HG03175 (cell line): Measurements from ENCODE around the gene CGB1.
"Not testable (repeated sequence)": the region's sequence is repeated elsewhere in the genome, so short reads cannot be mapped to it uniquely, and the experiment has no call there.

Experiments used
- ATAC-seq: cut with Tn5 transposase; IDR thresholded peaks from one replicate; pipeline ENCODE4 v1.9.1; 2021; ENCODE audit warnings: mild to moderate bottlenecking, moderate library complexity; ENCODE audit not compliant: unreplicated experiment

The CGB1 gene

DNA sequence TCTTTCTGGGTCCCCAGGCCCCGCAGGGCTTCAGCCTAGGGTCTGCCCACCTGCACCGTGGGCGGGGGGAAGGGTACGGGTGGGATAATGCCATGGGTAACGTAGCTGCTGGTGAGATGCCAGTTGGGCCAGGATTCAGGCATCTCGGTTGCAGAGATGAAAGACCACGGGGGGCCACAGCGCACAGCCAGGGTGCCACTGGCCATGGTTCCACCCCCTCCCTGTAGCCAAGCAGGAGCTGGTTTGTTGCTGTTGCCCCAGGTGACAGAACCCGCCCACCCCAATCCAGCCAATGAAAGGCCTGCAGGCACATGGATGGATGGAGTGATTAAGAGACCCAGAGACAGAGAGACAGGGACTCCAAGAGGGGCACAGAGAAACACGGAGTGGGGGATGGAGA lies 21.9 kb upstream of the CGB1 start:
- ATAC-seq: no peak

- no peak for ATAC-seq
These were observed 21.0 kb upstream of the CGB1 start, which contains the start of gene CGB7 for GRCh38 chr19:49057636-49058234. Gene CGB7 (minus strand): TSS chr19:49057749. CDS start chr19:49055375, 2,374 bp downstream.

DNA sequence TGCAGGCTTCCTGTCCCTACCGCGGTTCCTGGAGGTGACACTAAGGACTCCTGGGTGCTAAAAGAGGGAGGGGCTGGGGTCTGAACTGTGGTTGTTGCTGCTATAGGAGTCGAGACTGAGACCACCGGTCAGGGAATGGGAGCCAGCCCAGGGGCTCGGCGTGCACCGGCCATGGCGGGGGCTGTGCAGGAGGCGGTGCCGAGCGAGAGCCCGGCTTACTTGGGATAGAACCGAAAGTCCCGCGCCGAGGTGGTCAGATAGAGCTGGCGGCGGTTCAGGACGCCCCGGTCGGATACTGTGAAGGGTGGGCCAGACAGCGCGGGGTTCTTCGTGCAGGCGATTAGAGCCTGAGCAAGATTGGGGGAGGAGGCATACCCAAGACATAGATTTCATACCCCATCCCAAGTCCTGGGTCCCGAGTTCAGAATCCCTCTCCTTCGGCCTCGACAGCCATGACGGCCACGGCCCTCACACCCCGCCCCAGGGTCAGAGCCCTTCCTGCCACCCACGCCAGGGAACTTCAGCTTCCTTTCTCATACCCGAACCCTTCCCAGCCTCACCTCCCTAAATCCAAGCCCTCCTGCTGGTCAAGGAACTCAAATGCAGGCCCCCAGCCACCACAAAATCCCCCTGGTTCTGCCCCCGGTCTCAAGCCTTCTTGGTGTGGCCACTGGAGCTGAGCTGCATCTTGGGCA lies 20.4 kb upstream of the CGB1 start:
- not testable (repeated sequence) for ATAC-seq

GRCh38 chr19:49056101-49056901 lies 19.6 kb upstream of the CGB1 start:
- no peak for ATAC-seq

- ATAC-seq: not testable (repeated sequence)
These were observed 13.8 kb upstream of the CGB1 start for GRCh38 chr19:49050376-49051033.

GRCh38 chr19:49049834-49050233 lies 13.1 kb upstream of the CGB1 start:
- not testable (repeated sequence) for ATAC-seq

DNA sequence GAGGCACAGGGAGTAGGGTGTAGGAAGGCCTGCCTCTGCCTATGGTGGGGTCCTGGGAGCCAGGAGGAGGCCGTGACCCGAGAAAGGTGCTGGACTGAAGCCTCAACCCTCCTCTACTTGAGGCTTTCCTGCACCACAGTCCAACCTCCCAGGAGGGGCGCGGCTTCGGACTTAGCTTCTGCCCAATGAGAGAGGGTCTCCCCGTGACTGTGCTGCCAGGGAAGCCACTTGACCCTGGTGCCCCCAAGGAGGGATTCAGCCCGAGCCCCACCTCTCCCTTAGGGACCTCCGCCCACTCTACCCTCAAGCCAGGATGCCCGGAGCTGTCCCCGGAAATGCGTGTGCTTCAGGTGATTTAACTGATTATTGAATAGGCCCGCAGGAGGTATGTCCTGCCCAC lies 12.3 kb upstream of the CGB1 start, which contains the start of gene CGB8:
Gene CGB8, minus strand, starts transcription at position 101 of the 400 bp plus-strand sequence. CDS start 372 bp downstream, outside the sequence.
- ATAC-seq: not testable (repeated sequence)

DNA sequence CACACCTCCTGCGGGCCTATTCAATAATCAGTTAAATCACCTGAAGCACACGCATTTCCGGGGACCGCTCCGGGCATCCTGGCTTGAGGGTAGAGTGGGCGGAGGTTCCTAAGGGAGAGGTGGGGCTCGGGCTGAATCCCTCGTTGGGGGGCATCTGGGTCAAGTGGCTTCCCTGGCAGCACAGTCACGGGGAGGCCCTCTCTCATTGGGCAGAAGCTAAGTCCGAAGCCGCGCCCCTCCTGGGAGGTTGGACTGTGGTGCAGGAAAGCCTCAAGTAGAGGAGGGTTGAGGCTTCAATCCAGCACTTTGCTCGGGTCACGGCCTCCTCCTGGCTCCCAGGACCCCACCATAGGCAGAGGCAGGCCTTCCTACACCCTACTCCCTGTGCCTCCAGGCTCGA lies 6.9 kb upstream of the CGB1 start, which contains the start of gene CGB5:
Gene CGB5, plus strand, starts transcription at position 301 of the 400 bp plus-strand sequence. CDS start 362 bp downstream, outside the sequence.
- not testable (repeated sequence) for ATAC-seq

GRCh38 chr19:49042666-49043065 lies 6.0 kb upstream of the CGB1 start:
- ATAC-seq: not testable (repeated sequence)

GRCh38 chr19:49042177-49042576 lies 5.5 kb upstream of the CGB1 start:
- no peak for ATAC-seq

DNA sequence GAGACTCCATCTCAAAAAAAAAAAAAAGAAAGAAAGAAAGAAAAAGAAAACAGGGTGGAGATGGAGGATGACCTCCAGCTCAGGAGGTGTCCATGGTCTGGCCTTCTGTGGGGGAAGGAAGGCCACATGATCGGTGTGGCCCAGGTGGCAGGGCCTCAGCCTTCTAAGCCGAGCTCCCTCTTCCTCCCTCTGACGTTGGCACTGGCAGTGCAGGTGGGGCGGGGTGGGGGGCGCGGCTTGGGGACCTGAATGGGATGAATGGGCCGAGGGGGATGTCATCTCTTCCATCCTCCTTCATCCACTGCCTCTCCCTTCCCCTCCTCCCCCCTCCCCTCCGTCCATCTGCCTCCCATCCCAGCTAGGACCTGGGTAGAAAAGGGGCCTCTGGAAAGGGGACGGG lies 3.0 kb upstream of the CGB1 start:
- not testable (repeated sequence) for ATAC-seq

GRCh38 chr19:49038557-49039276 lies 2.0 kb upstream of the CGB1 start:
- not testable (repeated sequence) for ATAC-seq

DNA sequence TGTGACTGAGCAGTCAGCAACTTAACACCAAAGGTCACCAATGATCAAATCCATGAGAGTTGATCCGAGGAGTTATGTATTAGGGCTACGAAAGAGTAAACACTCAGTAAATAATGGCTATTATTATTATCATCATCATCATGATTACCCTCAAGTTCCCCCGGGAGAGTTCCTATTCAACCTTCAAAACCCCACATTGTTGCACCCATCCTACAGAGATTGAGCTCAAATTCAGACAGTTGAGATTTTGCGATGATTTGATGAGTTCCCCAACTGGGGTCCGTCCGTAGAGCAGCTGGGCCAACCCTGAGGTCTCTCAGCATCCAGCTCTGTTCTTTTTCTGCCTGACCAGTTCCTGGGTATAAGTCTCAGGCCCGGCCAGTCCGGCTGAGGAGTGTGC lies 1.4 kb upstream of the CGB1 start:
- ATAC-seq: not testable (repeated sequence)

DNA sequence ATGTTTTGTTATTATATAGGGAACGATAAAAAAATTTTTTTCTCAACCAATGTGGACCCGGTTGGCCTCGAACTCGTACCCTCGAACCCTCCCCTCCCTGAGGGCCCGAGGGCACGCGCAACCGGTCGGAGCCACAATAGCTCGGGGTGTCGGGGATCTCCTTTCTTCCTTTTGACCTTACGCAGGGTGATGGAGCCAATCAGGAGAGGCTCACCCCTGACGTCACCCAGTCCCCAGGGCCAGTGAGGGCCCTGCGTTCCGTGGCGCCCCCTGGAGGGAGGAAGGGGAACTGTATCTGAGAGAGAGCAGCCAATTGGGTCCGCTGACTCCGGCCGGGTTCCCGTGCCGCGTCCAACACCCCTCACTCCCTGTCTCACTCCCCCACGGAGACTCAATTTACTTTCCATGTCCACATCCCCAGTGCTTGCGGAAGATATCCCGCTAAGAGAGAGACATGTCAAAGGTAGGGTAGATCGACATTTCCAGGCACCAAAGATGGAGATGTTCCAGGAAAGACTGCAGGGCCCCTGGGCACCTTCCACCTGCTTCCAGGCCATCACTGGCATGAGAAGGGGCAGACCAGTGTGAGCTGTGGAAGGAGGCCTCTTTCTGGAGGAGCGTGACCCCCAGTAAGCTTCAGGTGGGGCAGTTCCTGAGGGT lies 4.9 kb downstream of the CGB1 start, which contains the start of gene CGB2:
Gene CGB2, plus strand, starts transcription at position 249 of the 660 bp plus-strand sequence. Its CDS starts 206 bp downstream, at position 455.
- ATAC-seq: not testable (repeated sequence)

GRCh38 chr19:49030323-49030722 lies 6.4 kb downstream of the CGB1 start:
- not testable (repeated sequence) for ATAC-seq

- ATAC-seq: not testable (repeated sequence)
These were observed 6.9 kb downstream of the CGB1 start for GRCh38 chr19:49029749-49030148.

DNA sequence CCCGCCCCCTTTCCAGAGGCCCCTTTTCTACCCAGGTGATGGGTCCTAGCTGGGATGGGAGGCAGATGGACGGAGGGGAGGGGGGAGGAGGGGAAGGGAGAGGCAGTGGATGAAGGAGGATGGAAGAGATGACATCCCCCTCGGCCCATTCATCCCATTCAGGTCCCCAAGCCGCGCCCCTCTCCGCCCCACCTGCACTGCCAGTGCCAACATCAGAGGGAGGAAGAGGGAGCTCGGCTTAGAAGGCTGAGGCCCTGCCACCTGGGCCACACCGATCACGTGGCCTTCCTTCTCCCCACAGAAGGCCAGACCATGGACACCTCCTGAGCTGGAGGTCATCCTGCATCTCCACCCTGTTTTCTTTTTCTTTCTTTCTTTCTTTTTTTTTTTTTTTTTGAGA lies 8.0 kb downstream of the CGB1 start:
- ATAC-seq: not testable (repeated sequence)

DNA sequence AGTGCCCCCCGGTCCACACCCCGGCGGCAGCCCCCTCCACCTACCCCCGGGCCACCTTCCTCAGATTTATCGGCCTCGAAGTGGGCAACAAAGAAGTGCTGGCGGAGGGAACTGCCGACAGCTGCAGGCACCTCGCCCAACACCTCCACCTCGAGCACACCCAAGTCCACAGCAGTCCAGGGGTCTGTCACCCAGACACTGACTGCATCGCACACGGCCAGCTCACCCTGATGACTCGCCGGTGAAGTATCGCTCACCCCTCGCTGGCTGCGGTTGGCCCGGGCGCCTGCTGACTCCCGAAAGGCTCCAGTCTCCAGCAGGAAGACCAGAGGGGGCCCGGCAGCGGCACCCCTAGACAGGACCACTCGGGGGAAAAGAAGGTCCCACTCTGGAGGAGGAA lies 11.1 kb downstream of the CGB1 start:
- not testable (repeated sequence) for ATAC-seq

DNA sequence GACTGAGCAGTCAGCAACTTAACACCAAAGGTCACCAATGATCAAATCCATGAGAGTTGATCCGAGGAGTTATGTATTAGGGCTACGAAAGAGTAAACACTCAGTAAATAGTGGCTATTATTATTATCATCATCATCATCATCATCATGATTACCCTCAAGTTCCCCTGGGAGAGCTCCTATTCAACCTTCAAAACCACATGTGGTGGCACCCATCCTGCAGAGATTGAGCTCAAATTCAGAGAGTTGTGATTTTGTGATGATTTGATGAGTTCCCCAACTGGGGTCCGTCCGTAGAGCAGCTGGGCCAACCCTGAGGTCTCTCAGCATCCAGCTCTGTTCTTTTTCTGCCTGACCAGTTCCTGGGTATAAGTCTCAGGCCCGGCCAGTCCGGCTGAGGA lies 11.6 kb downstream of the CGB1 start:
- not testable (repeated sequence) for ATAC-seq
